Esophagus muscularis mucosa (tissue), 4 donors: Measurements from ENCODE around the gene SAMD7. TPM values are rescaled to one million over a fixed set of nuclear protein-coding genes. Genes with fewer than 3 reads are reported as not detected.

Source experiments
- DNase-seq: peaks from one replicate; pipeline ENCODE4 v3.0.0-alpha.2; 2017; ENCODE audit errors: extremely low spot score
- H3K27ac ChIP-seq, 4 donors: fragments of 200-600 bp; sonication (generic); replicated peaks in 1 of 4; 1 replicate in 3 of 4; 2 replicates in 1 of 4; pipeline ENCODE4 v1.5.1; 2016 to 2019; ENCODE audit warnings: mild to moderate bottlenecking in 1 of 4
- H3K27me3 ChIP-seq, 4 donors: fragments of 200-600 bp; sonication (generic); one replicate each; pipeline versions ENCODE4 v1.5.1 to v1.6.0; 2016 to 2019
- H3K36me3 ChIP-seq, 4 donors: fragments of 200-600 bp; sonication (generic); one replicate each; pipeline ENCODE4 v1.5.1; 2016 to 2019
- H3K4me1 ChIP-seq, 4 donors: fragments of 200-600 bp; sonication (generic); one replicate each; pipeline ENCODE4 v1.5.1; 2016 to 2019
- H3K4me3 ChIP-seq, 4 donors: fragments of 200-600 bp; sonication (generic); 1 replicate in 2 of 4; 2 replicates in 2 of 4; pipeline ENCODE4 v1.5.1; 2016 to 2019; ENCODE audit warnings: mild to moderate bottlenecking in 4 of 4, moderate library complexity in 1 of 4
- H3K9me3 ChIP-seq, 4 donors: fragments of 200-600 bp; sonication (generic); 1 replicate in 3 of 4; 2 replicates in 1 of 4; pipeline ENCODE4 v1.5.1; 2016 to 2019
- CTCF ChIP-seq, 3 experiments: fragments of 200-600 bp in 2 of 3; fragments of 450-650 bp in 1 of 3; sonication (generic) in 2 of 3; IDR thresholded peaks; one replicate each; pipeline ENCODE4 v1.5.1; 2017 to 2019; ENCODE audit warnings: antibody characterized with exemption in 3 of 3, mild to moderate bottlenecking in 2 of 3, moderate library complexity in 1 of 3
- EP300 ChIP-seq: sonication (generic); formaldehyde crosslinking; IDR thresholded peaks from one replicate; pipeline ENCODE4 v1.6.1; 2017; ENCODE audit warnings: antibody characterized with exemption
- POLR2A ChIP-seq: fragments of 450-650 bp; IDR thresholded peaks from one replicate; pipeline ENCODE4 v1.6.1; 2017; ENCODE audit warnings: antibody characterized with exemption, moderate library complexity, mild to moderate bottlenecking, low read depth
- POLR2AphosphoS5 ChIP-seq, 2 donors: sonication (generic); formaldehyde crosslinking; IDR thresholded peaks; one replicate each; pipeline ENCODE4 v1.6.1; 2017; ENCODE audit warnings: antibody characterized with exemption in 2 of 2
- WGBS: methylation state at CpG from one replicate; pipeline ENCODE4 v1.1.5; 2018; 5-methylcytosine and 5-hydroxymethylcytosine counted together
- intact Hi-C: fragments of 100-400 bp; cut with DNase I; formaldehyde crosslinking; loops from one replicate; pipeline ENCODE4 v1.15.1; 2023
- total RNA-seq, 4 donors: library from RNA; depleted of rRNA; stranded (reverse); fragments of >200 nt; gene quantifications; one replicate each; pipeline versions ENCODE4 v1.1.0 to v1.2.1, GENCODE V29; 2016

SAMD7 gene
- total RNA-seq, 4 donors from 2014 or later, result not detected

GRCh38 chr3:169971522-169971921, 60.1 kb downstream of the SAMD7 start:
- Histone ChIP-seq H3K4me3 (no peak overlapping the region), H3K9me3 (no peaks in the 10 kb centered on the region), H3K27me3 (no peaks in the 10 kb centered on the region), H3K4me1 (peaks cover 34 to 60% (median 54%) of the 10 kb centered on the region in 4 donors), H3K36me3 (peaks cover 4 to 19% (median 15%) of the 10 kb centered on the region in 4 donors), H3K27ac (no peak overlapping the region)
- TF ChIP-seq POLR2A (no peak), CTCF (IDR thresholded peaks at IDR 0.05) (no peak), EP300 (no peak), POLR2AphosphoS5 (IDR thresholded peaks at IDR 0.05) (no peak)
- 89% methylated on average over 2 of the region's 2 CpGs for WGBS
- no peak for DNase-seq
- intact Hi-C loops, result loop anchor here (10.0 kb wide), 1 partner anchor 123 kb away; no protein-coding TSS in a partner anchor

DNA sequence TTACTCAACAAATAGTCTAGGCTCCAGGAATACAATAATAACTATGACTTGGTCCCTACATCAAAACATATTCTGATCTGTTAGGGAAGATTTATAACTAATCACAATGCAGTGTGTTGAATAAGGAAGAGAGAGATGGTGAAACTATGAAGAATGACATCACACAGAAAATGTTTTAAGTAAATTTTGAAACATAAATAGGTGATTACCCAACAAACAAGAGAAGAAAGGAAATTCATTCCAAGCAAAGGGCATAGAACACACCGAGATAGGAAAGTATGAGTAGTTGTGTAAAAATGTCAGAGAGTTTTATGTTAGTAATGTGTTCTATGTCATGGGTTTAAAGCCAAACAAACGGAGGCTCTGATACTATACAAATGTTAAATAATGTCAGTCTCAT, 68.7 kb downstream of the SAMD7 start:
- intact Hi-C loops, result no loop called here
- WGBS, result 71% methylated on average over 2 of the region's 2 CpGs
- Histone ChIP-seq H3K36me3 (peaks cover 54 to 98% (median 85%) of the 10 kb centered on the region in 4 donors), H3K4me1 (no peaks in the 10 kb centered on the region), H3K27ac (no peak overlapping the region), H3K4me3 (no peak overlapping the region), H3K27me3 (no peaks in the 10 kb centered on the region), H3K9me3 (no peaks in the 10 kb centered on the region)
- no peak for DNase-seq
- no peak for TF ChIP-seq CTCF (IDR thresholded peaks at IDR 0.05)
- no peak for TF ChIP-seq POLR2AphosphoS5 (IDR thresholded peaks at IDR 0.05)
- TF ChIP-seq POLR2A, result no peak
- no peak for TF ChIP-seq EP300

- Histone ChIP-seq H3K27ac (no peak overlapping the region), H3K4me1 (no peaks in the 10 kb centered on the region), H3K36me3 (peaks cover 52 to 100% (median 86%) of the 10 kb centered on the region in 4 donors), H3K27me3 (no peaks in the 10 kb centered on the region), H3K4me3 (no peak overlapping the region), H3K9me3 (no peaks in the 10 kb centered on the region)
- TF ChIP-seq EP300 (no peak), POLR2A (no peak), POLR2AphosphoS5 (IDR thresholded peaks at IDR 0.05) (no peak), CTCF (IDR thresholded peaks at IDR 0.05) (no peak)
- WGBS, result 75% methylated on average over 3 of the region's 3 CpGs
- intact Hi-C loops, result no loop called here
- no peak for DNase-seq
These were observed 72.9 kb downstream of the SAMD7 start for GRCh38 chr3:169984292-169984691.

Other genes with a start within 250 kb of the SAMD7 start
- gene MECOM, start 247.9 kb upstream of the SAMD7 start, total RNA-seq, result 10 to 100 TPM; 11.7 to 19.1 (median 13.6) TPM
- gene TERC, start 146.5 kb upstream of the SAMD7 start, total RNA-seq, result 10 to 100 TPM; 19.1 to 93.6 (median 63.7) TPM
- 1 to 10 TPM; 2.7 to 4.5 (median 4.3) TPM for gene ACTRT3, start 142.0 kb upstream of the SAMD7 start, total RNA-seq
- gene MYNN, start 138.2 kb upstream of the SAMD7 start, total RNA-seq, result 10 to 100 TPM; 11.7 to 15.7 (median 14.7) TPM
- under 1 TPM in 1 of 4 donors, not detected in 3; 0.23 TPM for gene LRRIQ4, start 98.7 kb upstream of the SAMD7 start, total RNA-seq
- gene LRRC34, start 98.7 kb upstream of the SAMD7 start, total RNA-seq, result 1 to 10 TPM; 2.0 to 2.9 (median 2.2) TPM
- not detected for gene LRRC31, start 41.6 kb upstream of the SAMD7 start, total RNA-seq
- gene SEC62, start 55.2 kb downstream of the SAMD7 start, total RNA-seq, result 10 to 100 TPM; 65.6 to 71.8 (median 69.3) TPM
- 1 to 10 TPM; 1.2 to 2.9 (median 2.2) TPM for gene GPR160, start 126.4 kb downstream of the SAMD7 start, total RNA-seq